ENCODE measurements around the gene THOC6. TPM values are rescaled to one million over a fixed set of nuclear protein-coding genes. Genes with fewer than 3 reads are reported as not detected.

Gene THOC6
- total RNA-seq, 1 donor from 2014 or later = 40.1 TPM

DNA sequence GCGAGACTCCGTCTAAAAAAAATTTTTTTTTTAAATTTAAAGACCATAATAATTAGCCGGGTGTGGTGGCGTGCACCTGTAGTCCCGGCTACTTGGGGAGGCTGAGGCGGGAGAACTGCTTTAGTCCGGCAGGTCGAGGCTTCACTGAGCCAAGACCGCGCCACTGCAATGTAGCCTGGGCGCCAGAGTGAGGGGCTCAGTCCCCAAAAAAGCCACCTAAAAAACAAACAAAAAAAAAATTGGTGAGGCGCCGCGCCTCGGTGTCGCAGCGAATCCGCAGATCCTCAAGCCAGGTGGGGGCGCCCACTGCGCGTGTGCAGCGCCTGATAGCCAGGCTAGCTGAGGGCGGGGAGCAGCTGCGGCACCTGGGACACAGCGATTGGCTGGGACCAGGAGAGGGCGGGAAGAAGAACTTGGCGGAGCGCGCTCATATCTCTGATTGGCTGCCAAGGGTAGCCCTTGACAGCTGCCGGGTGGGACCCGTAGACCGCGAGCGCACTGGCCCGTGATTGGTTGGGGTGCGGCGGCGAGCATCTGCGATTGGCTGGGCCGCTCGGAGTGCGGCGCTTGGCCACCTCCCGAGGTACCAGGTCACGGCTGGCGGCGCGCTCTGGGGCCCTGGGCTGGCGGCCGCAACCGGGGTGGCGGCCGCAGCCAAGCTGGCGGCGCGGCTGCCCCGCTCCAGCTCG lies 20.1 kb upstream of the THOC6 start:
- Mint-ChIP-seq H3K27ac (peak overlapping the region; percentile 82), H3K4me3 (peak overlapping the region; percentile 86), H3K9me3 (no peaks in the 10 kb centered on the region), H3K27me3 (peaks cover 54% of the 10 kb centered on the region), H3K4me1 (ENCODE audit: unreplicated experiment) (no peaks in the 10 kb centered on the region), H3K36me3 (no peaks in the 10 kb centered on the region)
- TF ChIP-seq, protein P1, sequence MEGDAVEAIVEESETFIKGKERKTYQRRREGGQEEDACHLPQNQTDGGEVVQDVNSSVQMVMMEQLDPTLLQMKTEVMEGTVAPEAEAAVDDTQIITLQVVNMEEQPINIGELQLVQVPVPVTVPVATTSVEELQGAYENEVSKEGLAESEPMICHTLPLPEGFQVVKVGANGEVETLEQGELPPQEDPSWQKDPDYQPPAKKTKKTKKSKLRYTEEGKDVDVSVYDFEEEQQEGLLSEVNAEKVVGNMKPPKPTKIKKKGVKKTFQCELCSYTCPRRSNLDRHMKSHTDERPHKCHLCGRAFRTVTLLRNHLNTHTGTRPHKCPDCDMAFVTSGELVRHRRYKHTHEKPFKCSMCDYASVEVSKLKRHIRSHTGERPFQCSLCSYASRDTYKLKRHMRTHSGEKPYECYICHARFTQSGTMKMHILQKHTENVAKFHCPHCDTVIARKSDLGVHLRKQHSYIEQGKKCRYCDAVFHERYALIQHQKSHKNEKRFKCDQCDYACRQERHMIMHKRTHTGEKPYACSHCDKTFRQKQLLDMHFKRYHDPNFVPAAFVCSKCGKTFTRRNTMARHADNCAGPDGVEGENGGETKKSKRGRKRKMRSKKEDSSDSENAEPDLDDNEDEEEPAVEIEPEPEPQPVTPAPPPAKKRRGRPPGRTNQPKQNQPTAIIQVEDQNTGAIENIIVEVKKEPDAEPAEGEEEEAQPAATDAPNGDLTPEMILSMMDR (conservative IDR thresholded peaks at IDR 0.05) = peak; percentile 50
- DNase-seq (ENCODE audit: extremely low spot score, unreplicated experiment) = peak; percentile 97

DNA sequence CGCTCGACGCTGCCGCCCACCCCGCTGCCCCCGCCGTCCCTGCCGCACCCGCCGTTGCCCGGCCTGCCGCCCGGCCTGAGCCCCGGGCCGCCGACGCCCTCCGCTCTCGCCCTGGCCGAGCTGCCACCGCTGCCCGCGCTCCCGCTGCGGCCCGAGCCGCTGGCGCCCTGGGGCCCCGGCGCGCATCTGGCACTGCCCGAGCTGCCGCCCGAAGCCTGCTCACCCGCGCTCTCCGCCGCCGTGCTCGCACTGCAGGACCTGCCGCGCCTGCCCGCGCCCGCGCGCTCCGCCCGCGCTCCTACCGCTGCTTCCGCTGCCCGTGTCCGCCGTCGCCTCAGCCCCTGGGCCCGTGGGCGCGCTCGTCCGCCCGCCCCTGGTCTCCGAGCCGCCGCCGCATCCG lies 19.5 kb upstream of the THOC6 start:
- Mint-ChIP-seq H3K9me3 (no peaks in the 10 kb centered on the region), H3K4me3 (no peak overlapping the region), H3K27ac (no peak overlapping the region), H3K36me3 (no peaks in the 10 kb centered on the region), H3K27me3 (peaks cover 53% of the 10 kb centered on the region), H3K4me1 (ENCODE audit: unreplicated experiment) (no peaks in the 10 kb centered on the region)
- TF ChIP-seq, protein P1 (conservative IDR thresholded peaks at IDR 0.05) = no peak
- DNase-seq (ENCODE audit: extremely low spot score, unreplicated experiment) = no peak

DNA sequence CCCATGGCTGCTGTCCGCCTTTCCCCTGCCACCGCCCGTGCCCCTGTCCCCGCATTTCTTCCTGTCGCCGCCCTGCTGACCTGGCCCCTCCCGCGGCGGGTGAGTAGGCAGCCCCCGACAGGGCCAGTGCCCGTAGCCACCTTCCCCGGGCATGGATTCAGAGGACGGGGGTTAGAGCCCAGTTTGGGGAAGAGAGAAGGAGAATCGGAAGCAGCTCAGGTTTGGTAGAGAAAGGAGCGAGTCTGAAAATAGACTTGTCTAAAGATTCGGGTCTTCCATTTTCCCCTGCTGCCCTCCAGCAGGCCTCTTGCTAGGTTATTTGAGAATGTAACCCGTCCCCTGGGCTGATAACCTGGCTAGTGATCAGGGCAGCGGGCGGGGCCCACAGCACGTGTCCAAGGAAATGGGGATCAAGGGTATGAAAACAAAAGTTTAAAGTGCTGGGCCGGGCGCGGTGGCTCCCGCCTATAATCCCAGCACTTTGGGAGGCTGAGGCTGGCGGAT lies 19.0 kb upstream of the THOC6 start:
- Mint-ChIP-seq H3K4me3 (peak overlapping the region; percentile 88), H3K27me3 (peaks cover 54% of the 10 kb centered on the region), H3K4me1 (ENCODE audit: unreplicated experiment) (no peaks in the 10 kb centered on the region), H3K36me3 (no peaks in the 10 kb centered on the region), H3K27ac (peak overlapping the region; percentile 91), H3K9me3 (no peaks in the 10 kb centered on the region)
- no peak for DNase-seq (ENCODE audit: extremely low spot score, unreplicated experiment)
- TF ChIP-seq, protein P1 (conservative IDR thresholded peaks at IDR 0.05) = no peak

DNA sequence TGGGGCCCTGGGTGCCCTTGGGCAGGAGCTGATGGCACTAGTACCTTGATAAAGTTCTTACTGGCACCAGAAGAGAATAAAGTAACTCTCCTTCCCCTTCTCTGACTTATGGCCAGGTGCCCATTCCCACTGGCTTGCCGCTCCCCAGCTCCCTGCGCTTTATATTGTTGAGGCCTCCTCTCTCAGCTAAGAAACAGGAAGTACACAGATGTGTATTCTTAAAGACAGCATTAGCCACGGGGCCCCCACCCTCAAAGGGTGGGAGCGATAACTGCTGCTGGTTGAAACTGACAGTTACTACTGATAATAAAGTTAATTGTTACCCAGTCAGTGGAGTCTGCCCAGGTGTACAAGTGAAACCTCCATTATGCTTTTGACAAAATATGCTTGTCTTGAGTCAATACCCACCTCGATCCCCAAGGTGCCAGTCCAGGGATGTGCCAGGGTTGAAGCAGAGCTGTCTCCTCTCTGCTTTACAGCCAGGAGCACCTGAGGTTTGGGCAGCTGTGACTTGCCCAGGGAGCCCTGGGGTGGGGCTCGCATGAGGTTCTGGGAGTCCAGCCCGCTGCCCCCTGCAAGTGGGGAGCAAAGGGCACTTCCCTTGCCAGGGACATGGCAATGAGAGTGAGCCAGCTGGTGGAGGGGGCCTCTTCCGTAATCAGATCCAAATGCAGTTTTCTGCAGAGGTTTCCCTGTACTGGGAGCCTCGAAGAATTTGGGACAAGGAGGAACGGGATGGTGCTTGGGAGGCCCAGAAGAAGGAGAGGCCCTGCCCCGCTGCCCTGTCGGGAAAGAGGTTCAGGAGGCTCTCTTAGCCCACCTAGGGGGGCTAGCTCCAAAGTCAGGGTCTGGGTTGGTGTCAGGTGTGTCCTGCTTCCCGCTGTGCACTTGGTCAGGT lies 16.5 kb upstream of the THOC6 start:
- Mint-ChIP-seq H3K9me3 (no peaks in the 10 kb centered on the region), H3K36me3 (no peaks in the 10 kb centered on the region), H3K4me1 (ENCODE audit: unreplicated experiment) (no peaks in the 10 kb centered on the region), H3K27me3 (peaks cover 52% of the 10 kb centered on the region), H3K4me3 (peak overlapping the region; percentile 78), H3K27ac (peak overlapping the region; percentile 95)
- DNase-seq (ENCODE audit: extremely low spot score, unreplicated experiment) = no peak
- TF ChIP-seq, protein P1 (conservative IDR thresholded peaks at IDR 0.05) = no peak

DNA sequence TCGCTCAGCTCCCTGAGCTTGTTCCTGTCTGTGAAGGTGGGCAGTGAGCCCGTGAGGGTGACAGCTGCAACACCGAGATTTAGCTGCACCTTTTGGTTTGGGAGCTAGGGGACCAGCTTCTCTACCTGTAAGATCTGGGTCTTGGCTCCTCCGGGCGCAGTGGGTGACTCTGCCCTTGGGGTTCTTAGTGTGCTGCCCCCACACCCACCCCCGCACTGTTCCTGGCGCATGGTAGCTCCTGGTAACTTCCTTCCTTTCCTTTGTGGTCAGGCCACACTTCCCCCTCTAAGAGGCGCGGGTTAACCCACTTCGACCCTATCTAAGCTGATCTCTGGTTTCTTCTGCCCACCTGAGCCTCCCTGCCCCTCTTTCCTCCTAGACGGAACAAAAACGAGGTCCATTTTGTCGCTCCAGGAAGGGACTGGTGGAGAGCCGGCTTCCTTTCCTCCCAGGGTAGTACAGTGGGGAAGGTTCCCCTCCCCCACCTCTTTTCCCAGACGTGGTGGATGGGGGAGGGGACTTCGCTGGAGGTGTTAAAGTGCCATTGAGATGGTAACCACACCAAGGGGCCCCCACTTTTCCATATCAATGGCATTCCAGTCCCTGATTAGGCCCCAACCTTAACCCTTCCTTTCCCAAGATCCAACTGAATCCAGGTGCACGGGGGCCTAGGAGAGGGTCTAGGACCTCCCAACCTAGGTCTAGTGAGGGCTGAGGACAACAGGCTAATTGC lies 15.7 kb upstream of the THOC6 start:
- peaks cover 59% of the 10 kb centered on the region for H3K27me3 Mint-ChIP-seq
- TF ChIP-seq, protein P1 (conservative IDR thresholded peaks at IDR 0.05) = no peak
- H3K4me1 Mint-ChIP-seq (ENCODE audit: unreplicated experiment) = no peaks in the 10 kb centered on the region
- no peak for DNase-seq (ENCODE audit: extremely low spot score, unreplicated experiment)
- H3K9me3 Mint-ChIP-seq = no peaks in the 10 kb centered on the region
- H3K27ac Mint-ChIP-seq = peak overlapping the region; percentile 95
- peak overlapping the region; percentile 55 for H3K4me3 Mint-ChIP-seq
- no peaks in the 10 kb centered on the region for H3K36me3 Mint-ChIP-seq

Data from type B pancreatic cell (in vitro differentiated cells).